Thyroid gland (tissue), 4 donors: Measurements from ENCODE around the gene MTERF1. TPM values are rescaled to one million over a fixed set of nuclear protein-coding genes. Genes with fewer than 3 reads are reported as not detected.
"Not testable (repeated sequence)": the region's sequence is repeated elsewhere in the genome, so short reads cannot be mapped to it uniquely, and the experiment has no call there.

Source experiments
- DNase-seq, 2 donors: peaks; one replicate each; pipeline ENCODE4 v3.0.0-alpha.2; 2019
- H3K27ac ChIP-seq, 3 donors: fragments of 200-600 bp; sonication (generic); 1 replicate in 2 of 3; 2 replicates in 1 of 3; pipeline ENCODE4 v1.5.1; 2016 to 2019; ENCODE audit warnings: mild to moderate bottlenecking in 1 of 3, moderate library complexity in 1 of 3
- H3K27me3 ChIP-seq: fragments of 200-600 bp; sonication (generic); one replicate; pipeline ENCODE4 v1.5.1; 2019
- H3K36me3 ChIP-seq, 2 donors: fragments of 200-600 bp; sonication (generic); one replicate each; pipeline ENCODE4 v1.5.1; 2016 to 2019
- H3K4me1 ChIP-seq, 2 donors: fragments of 200-600 bp; sonication (generic); one replicate each; pipeline ENCODE4 v1.5.1; 2017 to 2019
- H3K4me3 ChIP-seq, 3 donors: fragments of 200-600 bp; sonication (generic); replicated peaks in 1 of 3; 1 replicate in 2 of 3; 2 replicates in 1 of 3; pipeline ENCODE4 v1.5.1; 2016; ENCODE audit warnings: mild to moderate bottlenecking in 1 of 3
- H3K9me3 ChIP-seq: fragments of 200-600 bp; sonication (generic); one replicate; pipeline ENCODE4 v1.5.1; 2017
- CTCF ChIP-seq, 6 experiments: fragments of 200-600 bp in 3 of 6; fragments of 450-650 bp in 3 of 6; sonication (generic) in 3 of 6; IDR thresholded peaks; one replicate each; pipeline ENCODE4 v1.5.1; 2016 to 2019; ENCODE audit warnings: antibody characterized with exemption in 6 of 6, mild to moderate bottlenecking in 2 of 6, inconsistent platforms in 1 of 6, moderate library complexity in 1 of 6
- POLR2A ChIP-seq, 2 donors: fragments of 450-650 bp; IDR thresholded peaks; one replicate each; pipeline ENCODE4 v1.6.1; 2017; ENCODE audit warnings: antibody characterized with exemption in 2 of 2, mild to moderate bottlenecking in 2 of 2, moderate library complexity in 1 of 2
- WGBS, 2 donors: methylation state at CpG; one replicate each; pipeline ENCODE4 v1.1.5; 2017; 5-methylcytosine and 5-hydroxymethylcytosine counted together
- intact Hi-C: fragments of 100-400 bp; cut with DNase I; formaldehyde crosslinking; loops from one replicate; pipeline ENCODE4 v1.15.1; 2023
- total RNA-seq, 4 donors: library from RNA; depleted of rRNA; stranded (reverse); fragments of >200 nt; gene quantifications; one replicate each; pipeline ENCODE4 v1.2.3, GENCODE V29; 2016

Gene MTERF1
- total RNA-seq, 4 donors from 2014 or later: 13.0 to 27.7 (median 21.5) TPM

- Histone ChIP-seq H3K9me3 (no peaks in the 10 kb centered on the region), H3K27ac (no peak overlapping the region), H3K36me3 (peaks cover 0 to 4% of the 10 kb centered on the region in 2 donors), H3K4me3 (no peak overlapping the region), H3K4me1 (no peaks in the 10 kb centered on the region), H3K27me3 (no peaks in the 10 kb centered on the region)
- no peak for TF ChIP-seq CTCF (IDR thresholded peaks at IDR 0.05)
- TF ChIP-seq POLR2A (IDR thresholded peaks at IDR 0.05): no peak
- intact Hi-C loops: no loop called here
- 86 to 93% methylated on average over 1 of the region's 1 CpG for WGBS, 2 donors
- DNase-seq: no peak
These were observed 10.8 kb downstream of the MTERF1 start for GRCh38 chr7:91869661-91870060.

GRCh38 chr7:91866599-91867148 lies 13.8 kb downstream of the MTERF1 start:
- Histone ChIP-seq H3K4me3 (no peak overlapping the region), H3K4me1 (no peaks in the 10 kb centered on the region), H3K27me3 (no peaks in the 10 kb centered on the region), H3K27ac (no peak overlapping the region), H3K9me3 (no peaks in the 10 kb centered on the region), H3K36me3 (no peaks in the 10 kb centered on the region)
- no peak for DNase-seq
- WGBS, 2 donors: 54 to 70% methylated on average over 2 of the region's 2 CpGs
- intact Hi-C loops: no loop called here
- TF ChIP-seq POLR2A (IDR thresholded peaks at IDR 0.05) (no peak), CTCF (IDR thresholded peaks at IDR 0.05) (no peak)

GRCh38 chr7:91865511-91865910 lies 15.0 kb downstream of the MTERF1 start:
- WGBS, 2 donors: 89 to 97% methylated on average over 2 of the region's 2 CpGs

GRCh38 chr7:91864604-91865003 lies 15.9 kb downstream of the MTERF1 start:
- DNase-seq, H3K4me1 ChIP-seq, H3K36me3 ChIP-seq, H3K9me3 ChIP-seq, H3K27me3 ChIP-seq, H3K4me3 ChIP-seq, intact Hi-C loops, H3K27ac ChIP-seq: not testable (repeated sequence)

More at GRCh38 chr7:91865511-91865910, 15.0 kb downstream of the MTERF1 start:
- no peaks in the 10 kb centered on the region for H3K27me3 ChIP-seq
- intact Hi-C loops: no loop called here
- H3K4me3 ChIP-seq: no peak overlapping the region
- no peak for TF ChIP-seq CTCF (IDR thresholded peaks at IDR 0.05)
- TF ChIP-seq POLR2A (IDR thresholded peaks at IDR 0.05): no peak
- H3K27ac ChIP-seq: no peak overlapping the region
- H3K36me3 ChIP-seq: no peaks in the 10 kb centered on the region
- no peaks in the 10 kb centered on the region for H3K4me1 ChIP-seq
- no peak for DNase-seq
- H3K9me3 ChIP-seq: no peaks in the 10 kb centered on the region

- H3K4me3 ChIP-seq: no peak overlapping the region
- DNase-seq: no peak
- WGBS, 2 donors: 93 to 95% methylated on average over 6 of the region's 6 CpGs
- TF ChIP-seq POLR2A (IDR thresholded peaks at IDR 0.05): no peak
- TF ChIP-seq CTCF (IDR thresholded peaks at IDR 0.05): no peak
- no peaks in the 10 kb centered on the region for H3K36me3 ChIP-seq
- no peaks in the 10 kb centered on the region for H3K9me3 ChIP-seq
- H3K27me3 ChIP-seq: no peaks in the 10 kb centered on the region
- no peak overlapping the region for H3K27ac ChIP-seq
- H3K4me1 ChIP-seq: no peaks in the 10 kb centered on the region
- intact Hi-C loops: no loop called here
These were observed 16.4 kb downstream of the MTERF1 start for GRCh38 chr7:91864070-91864469.

GRCh38 chr7:91852263-91852741 lies 28.2 kb downstream of the MTERF1 start:
- DNase-seq: no peak
- H3K27ac ChIP-seq: no peak overlapping the region
- no peak for TF ChIP-seq CTCF (IDR thresholded peaks at IDR 0.05)
- TF ChIP-seq POLR2A (IDR thresholded peaks at IDR 0.05): no peak
- no peaks in the 10 kb centered on the region for H3K27me3 ChIP-seq
- no peaks in the 10 kb centered on the region for H3K4me1 ChIP-seq
- no peak overlapping the region for H3K4me3 ChIP-seq
- no peaks in the 10 kb centered on the region for H3K9me3 ChIP-seq
- intact Hi-C loops: no loop called here
- H3K36me3 ChIP-seq: no peaks in the 10 kb centered on the region
